Activated CD4-positive, alpha-beta T cell treated with anti-CD3 and anti-CD28 coated beads for 36 hours (primary cell): Measurements from ENCODE around the gene RBP2. TPM values are rescaled to one million over a fixed set of nuclear protein-coding genes. Genes with fewer than 3 reads are reported as not detected.

Source experiments
- ATAC-seq: fragments of 200-7000 bp; cut with Tn5 transposase; one replicate; pipeline ENCODE4 v1.10.0; 2021; ENCODE audit warnings: mild to moderate bottlenecking, moderate library complexity
- CTCF ChIA-PET: fragments of 350-600 bp; sonication (Branson Sonifier 250); formaldehyde crosslinking; loops from one replicate; lab custom pipeline; 2021; ENCODE audit warnings: antibody characterized with exemption; lab: Charles Lee
- POLR2A ChIA-PET: fragments of 350-600 bp; sonication (Branson Sonifier 250); formaldehyde crosslinking; loops from one replicate; lab custom pipeline; 2021; ENCODE audit warnings: antibody characterized with exemption, inconsistent platforms; lab: Charles Lee
- DNase-seq: peaks from one replicate; pipeline ENCODE4 v3.0.0-alpha.2; 2020
- H3K27ac Mint-ChIP-seq: one replicate; pipeline ENCODE4 v1.8.0; 2021; ENCODE audit warnings: mixed read lengths
- H3K27me3 Mint-ChIP-seq: one replicate; pipeline ENCODE4 v1.8.0; 2021; ENCODE audit warnings: mixed read lengths
- H3K36me3 Mint-ChIP-seq: one replicate; pipeline ENCODE4 v1.8.0; 2021; ENCODE audit warnings: low read depth, mixed read lengths
- H3K4me1 Mint-ChIP-seq: one replicate; pipeline ENCODE4 v1.8.0; 2021; ENCODE audit warnings: mixed read lengths
- H3K4me3 Mint-ChIP-seq: one replicate; pipeline ENCODE4 v1.8.0; 2021; ENCODE audit warnings: mild to moderate bottlenecking, moderate library complexity, mixed read lengths
- H3K9me3 Mint-ChIP-seq: one replicate; pipeline ENCODE4 v1.8.0; 2021; ENCODE audit warnings: low read depth, mixed read lengths
- intact Hi-C, 2 experiments: fragments of 100-400 bp; cut with DNase I in 1 of 2; cut with micrococcal nuclease in 1 of 2; formaldehyde crosslinking; loops; one replicate each; pipeline versions ENCODE4 v1.14.2 to v1.15.1; 2022 to 2024; cut with DNase I, micrococcal nuclease
- total RNA-seq, 2 experiments: library from RNA; stranded (reverse); gene quantifications; one replicate each; pipeline ENCODE4 v1.2.3, GENCODE V29; 2021

The RBP2 gene
- total RNA-seq, 2 experiments from 2014 or later = not detected

DNA sequence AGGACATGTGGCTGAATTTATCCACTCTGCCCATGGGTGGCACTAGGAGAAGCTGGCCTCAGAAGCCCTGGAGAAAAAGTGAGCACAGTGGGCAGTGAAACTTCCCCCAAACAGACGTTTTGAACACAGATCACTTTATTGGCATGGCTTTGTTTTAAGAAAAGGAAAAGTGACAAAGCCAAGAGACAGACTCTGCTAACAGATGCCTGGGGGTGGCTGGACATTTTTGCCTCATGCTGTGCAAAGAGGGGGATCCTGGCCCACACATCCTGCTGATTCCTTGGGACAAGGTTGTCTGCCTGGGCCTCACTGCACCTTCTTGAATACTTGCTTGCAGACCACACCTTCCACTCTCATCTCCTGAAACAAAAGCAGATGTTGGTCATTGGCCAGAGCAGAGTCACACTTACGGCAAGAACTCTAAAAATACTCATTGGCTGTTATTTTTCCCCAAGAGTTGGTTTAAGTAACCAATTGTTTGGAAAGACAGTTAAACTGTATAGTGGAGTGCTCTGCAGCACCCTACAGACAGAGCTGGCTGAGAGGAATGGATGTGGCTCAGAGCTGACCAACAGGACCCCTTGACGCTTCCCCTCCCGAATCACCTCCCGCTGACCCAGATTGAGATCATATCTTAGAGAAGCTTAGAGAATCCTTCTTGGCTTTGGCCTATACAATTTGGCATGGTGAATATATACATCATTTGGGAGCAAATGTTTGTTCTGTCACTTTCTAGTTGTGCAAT, 41.2 kb upstream of the RBP2 start:
- ATAC-seq (no peak), DNase-seq (no peak)
- Mint-ChIP-seq H3K9me3 (no peaks in the 10 kb centered on the region), H3K4me3 (no peak overlapping the region), H3K27ac (no peak overlapping the region), H3K36me3 (no peaks in the 10 kb centered on the region), H3K27me3 (no peaks in the 10 kb centered on the region), H3K4me1 (no peaks in the 10 kb centered on the region)
- ChIA-PET POLR2A (interaction anchor here (0.6 kb wide), 1 partner anchor 155 kb away, joined by 3 read pairs; no protein-coding TSS in a partner anchor), CTCF (no interaction called here)
- intact Hi-C loops = no loop called here

DNA sequence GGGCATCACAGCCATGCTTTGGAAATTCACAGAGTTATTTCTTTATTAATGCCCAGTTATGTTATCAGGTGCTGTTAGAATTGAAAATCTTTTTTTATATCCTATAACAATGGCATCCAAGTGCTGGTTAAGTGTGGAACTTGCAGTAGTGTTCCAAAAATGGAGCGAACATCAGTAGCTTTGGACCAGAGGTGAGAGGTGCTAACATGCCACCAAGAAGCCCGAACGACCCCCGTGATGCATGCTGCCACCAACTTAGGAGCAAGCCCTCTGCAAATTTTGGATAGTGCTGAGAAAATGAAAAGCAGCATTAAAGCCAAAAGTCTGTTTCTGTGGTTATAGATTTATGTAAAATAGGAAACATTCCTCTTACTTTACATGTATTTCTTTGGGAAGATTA, 38.4 kb upstream of the RBP2 start:
- Mint-ChIP-seq H3K4me3 (no peak overlapping the region), H3K27me3 (no peaks in the 10 kb centered on the region), H3K4me1 (no peaks in the 10 kb centered on the region), H3K36me3 (no peaks in the 10 kb centered on the region), H3K27ac (no peak overlapping the region), H3K9me3 (no peaks in the 10 kb centered on the region)
- ChIA-PET POLR2A (no interaction called here), CTCF (no interaction called here)
- ATAC-seq = no peak
- intact Hi-C loops = no loop called here
- DNase-seq = no peak

DNA sequence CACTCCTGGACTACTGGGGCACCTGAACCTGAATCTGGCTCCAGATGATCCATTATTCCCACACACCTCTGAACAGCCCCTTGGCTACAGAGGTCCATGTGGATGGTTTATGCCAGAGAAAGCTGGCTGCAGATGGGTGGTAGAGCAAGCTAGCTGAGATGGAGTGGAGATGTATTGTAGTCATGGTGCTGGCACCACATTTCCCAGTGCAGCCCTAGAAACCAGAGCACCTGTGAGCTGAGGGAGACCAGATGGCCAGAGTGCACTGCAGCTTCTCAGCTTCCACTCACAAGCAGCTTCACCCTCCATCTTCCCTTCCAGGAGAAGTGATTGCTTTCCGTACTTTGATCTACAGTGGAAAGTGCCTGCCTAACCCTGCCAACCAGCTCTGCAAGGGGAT, 33.3 kb upstream of the RBP2 start:
- POLR2A ChIA-PET = no interaction called here
- H3K4me3 Mint-ChIP-seq = no peak overlapping the region
- no peak for DNase-seq
- H3K4me1 Mint-ChIP-seq = no peaks in the 10 kb centered on the region
- peaks cover 4% of the 10 kb centered on the region for H3K27me3 Mint-ChIP-seq
- no peak overlapping the region for H3K27ac Mint-ChIP-seq
- H3K9me3 Mint-ChIP-seq = no peaks in the 10 kb centered on the region
- CTCF ChIA-PET = no interaction called here
- intact Hi-C loops = no loop called here
- ATAC-seq = no peak
- no peaks in the 10 kb centered on the region for H3K36me3 Mint-ChIP-seq

DNA sequence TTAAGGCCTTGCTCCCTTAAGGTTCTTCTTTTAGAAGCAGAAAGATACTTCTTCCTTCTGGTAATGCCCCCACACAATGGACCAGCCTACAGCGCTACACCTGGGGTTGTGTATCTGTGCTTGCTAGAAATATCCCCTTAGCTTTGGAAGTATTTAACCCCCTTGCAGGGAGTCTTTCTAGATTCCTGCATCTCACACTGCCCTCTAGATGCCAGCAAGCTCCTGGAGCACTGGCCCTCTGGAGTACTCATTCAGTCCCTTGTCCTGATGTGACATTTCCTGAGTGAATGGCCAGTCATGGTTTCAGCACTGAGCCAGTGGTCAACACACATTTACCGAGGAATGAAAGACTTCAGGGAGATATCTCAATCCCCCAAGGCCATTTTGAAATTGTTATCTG, 30.4 kb upstream of the RBP2 start:
- intact Hi-C loops = no loop called here
- CTCF ChIA-PET = no interaction called here

DNA sequence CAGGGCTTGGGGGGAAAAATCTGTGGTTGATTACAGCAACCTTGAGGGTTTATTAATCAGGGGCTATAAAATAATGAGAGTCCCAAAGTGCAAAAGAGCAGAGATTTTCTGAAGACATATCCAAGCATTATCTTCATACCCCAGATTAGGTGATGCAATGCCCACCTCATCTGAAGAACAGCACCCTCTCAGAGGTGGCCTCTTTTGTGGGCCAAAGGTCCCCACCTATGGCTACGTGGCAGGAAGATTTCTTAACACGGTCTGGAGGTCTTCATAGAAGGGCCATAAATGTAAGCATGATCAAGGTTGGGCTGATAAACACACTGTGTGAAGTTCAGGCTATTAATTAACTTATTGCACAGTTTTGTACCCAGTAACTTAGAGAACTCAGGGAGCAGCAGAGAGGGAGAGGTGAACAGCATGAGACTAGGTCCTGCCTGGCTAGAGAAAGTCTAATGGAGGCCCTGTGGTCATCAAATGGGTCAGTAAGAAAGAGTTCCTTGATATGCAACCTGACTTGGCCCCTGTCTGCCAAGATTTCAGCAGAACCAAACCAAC, 29.6 kb upstream of the RBP2 start:
- no peaks in the 10 kb centered on the region for H3K36me3 Mint-ChIP-seq
- ChIA-PET CTCF (no interaction called here), POLR2A (no interaction called here)
- intact Hi-C loops = no loop called here
- no peaks in the 10 kb centered on the region for H3K9me3 Mint-ChIP-seq
- no peaks in the 10 kb centered on the region for H3K4me1 Mint-ChIP-seq
- ATAC-seq = no peak
- H3K27me3 Mint-ChIP-seq = peaks cover 5% of the 10 kb centered on the region
- no peak overlapping the region for H3K4me3 Mint-ChIP-seq
- no peak overlapping the region for H3K27ac Mint-ChIP-seq
- DNase-seq = no peak

More for the DNA sequence above, 30.4 kb upstream of the RBP2 start:
- POLR2A ChIA-PET = no interaction called here
- Mint-ChIP-seq H3K9me3 (no peaks in the 10 kb centered on the region), H3K4me3 (no peak overlapping the region), H3K27me3 (peaks cover 5% of the 10 kb centered on the region), H3K4me1 (no peaks in the 10 kb centered on the region), H3K27ac (no peak overlapping the region), H3K36me3 (no peaks in the 10 kb centered on the region)
- no peak for ATAC-seq
- DNase-seq = no peak

DNA sequence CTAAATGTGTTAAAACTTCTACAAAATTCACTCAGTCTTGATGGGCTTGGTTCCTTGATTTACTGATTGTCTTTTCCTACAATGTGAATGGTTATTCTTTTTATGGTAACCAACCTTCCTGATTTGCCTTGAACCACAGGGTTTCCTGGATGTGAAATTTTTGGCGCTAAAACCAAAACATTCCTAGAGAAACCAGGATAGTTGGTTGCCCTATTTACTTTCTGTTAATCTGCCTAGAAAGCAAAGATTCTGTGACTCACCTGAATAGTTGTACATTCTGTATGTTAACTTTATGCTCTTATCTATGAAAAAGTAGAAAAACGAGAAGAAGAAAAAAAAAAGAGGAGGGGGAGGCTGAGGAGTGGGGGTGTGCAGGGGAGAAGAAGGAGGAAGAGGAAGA, 23.2 kb upstream of the RBP2 start:
- H3K4me3 Mint-ChIP-seq = no peak overlapping the region
- intact Hi-C loops = no loop called here
- H3K9me3 Mint-ChIP-seq = peaks cover 14% of the 10 kb centered on the region
- H3K27ac Mint-ChIP-seq = no peak overlapping the region
- ChIA-PET POLR2A (no interaction called here), CTCF (interaction anchor here (0.6 to 1.4 kb wide), 2 partner anchors 14 to 276 kb away, joined by 3 to 4 read pairs; no protein-coding TSS in a partner anchor)
- no peak for ATAC-seq
- H3K4me1 Mint-ChIP-seq = no peaks in the 10 kb centered on the region
- no peak for DNase-seq
- H3K27me3 Mint-ChIP-seq = peaks cover 2% of the 10 kb centered on the region
- peaks cover 2% of the 10 kb centered on the region for H3K36me3 Mint-ChIP-seq

DNA sequence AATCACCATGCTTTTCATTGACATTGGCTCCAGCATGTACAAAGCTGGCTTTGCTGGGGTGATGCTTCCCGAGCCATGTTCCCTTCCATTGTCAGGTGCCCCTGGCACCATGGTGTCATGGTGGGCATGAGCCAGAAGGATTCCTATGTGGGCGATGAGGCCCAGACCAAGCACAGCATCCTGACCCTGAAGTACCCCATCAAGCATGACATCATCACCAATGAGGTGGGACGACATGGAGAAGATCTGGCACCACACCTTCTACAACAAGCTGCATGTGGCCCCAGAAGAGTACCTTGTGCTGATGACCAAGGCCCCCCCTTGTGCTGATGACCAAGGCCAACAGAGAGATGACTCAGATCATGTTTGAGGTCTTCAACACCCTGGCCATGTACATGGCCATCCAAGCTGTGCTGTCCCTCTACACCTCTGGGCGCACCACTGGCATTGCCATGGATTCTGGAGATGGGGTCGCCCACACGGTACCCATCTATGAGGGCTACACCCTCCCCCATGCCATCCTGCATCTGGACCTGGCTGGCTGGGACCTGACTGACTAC, 17.6 kb upstream of the RBP2 start:
- DNase-seq (no peak), ATAC-seq (no peak)
- Mint-ChIP-seq H3K4me3 (no peak overlapping the region), H3K4me1 (no peaks in the 10 kb centered on the region), H3K27me3 (peaks cover 4% of the 10 kb centered on the region), H3K36me3 (peaks cover 9% of the 10 kb centered on the region), H3K27ac (no peak overlapping the region), H3K9me3 (peaks cover 27% of the 10 kb centered on the region)
- intact Hi-C loops = no loop called here
- ChIA-PET CTCF (no interaction called here), POLR2A (no interaction called here)

DNA sequence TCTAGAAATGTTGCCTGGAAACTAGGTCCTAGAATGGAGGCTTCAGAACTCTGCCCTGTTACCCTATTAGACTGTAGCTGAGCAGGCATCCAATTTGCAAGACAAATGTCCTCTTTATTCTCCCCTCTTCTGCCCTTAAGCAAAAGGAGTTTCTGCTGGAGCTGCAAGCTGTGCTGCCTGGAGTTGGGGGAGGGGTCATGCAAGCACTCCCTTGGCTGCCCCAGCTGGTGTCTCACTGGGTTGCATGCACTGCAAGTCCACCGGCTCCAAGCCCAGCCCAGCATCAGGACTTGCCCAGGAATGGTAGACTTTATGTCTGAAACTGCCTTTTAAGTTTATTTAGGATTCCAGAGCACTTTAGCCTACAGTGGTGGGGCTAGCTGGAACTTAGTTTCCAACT, 15.7 kb upstream of the RBP2 start:
- Mint-ChIP-seq H3K36me3 (peaks cover 9% of the 10 kb centered on the region), H3K4me3 (no peak overlapping the region), H3K9me3 (peaks cover 36% of the 10 kb centered on the region), H3K27me3 (peaks cover 4% of the 10 kb centered on the region), H3K4me1 (no peaks in the 10 kb centered on the region), H3K27ac (no peak overlapping the region)
- CTCF ChIA-PET = no interaction called here
- DNase-seq (no peak), ATAC-seq (no peak)
- POLR2A ChIA-PET = no interaction called here
- intact Hi-C loops = no loop called here

DNA sequence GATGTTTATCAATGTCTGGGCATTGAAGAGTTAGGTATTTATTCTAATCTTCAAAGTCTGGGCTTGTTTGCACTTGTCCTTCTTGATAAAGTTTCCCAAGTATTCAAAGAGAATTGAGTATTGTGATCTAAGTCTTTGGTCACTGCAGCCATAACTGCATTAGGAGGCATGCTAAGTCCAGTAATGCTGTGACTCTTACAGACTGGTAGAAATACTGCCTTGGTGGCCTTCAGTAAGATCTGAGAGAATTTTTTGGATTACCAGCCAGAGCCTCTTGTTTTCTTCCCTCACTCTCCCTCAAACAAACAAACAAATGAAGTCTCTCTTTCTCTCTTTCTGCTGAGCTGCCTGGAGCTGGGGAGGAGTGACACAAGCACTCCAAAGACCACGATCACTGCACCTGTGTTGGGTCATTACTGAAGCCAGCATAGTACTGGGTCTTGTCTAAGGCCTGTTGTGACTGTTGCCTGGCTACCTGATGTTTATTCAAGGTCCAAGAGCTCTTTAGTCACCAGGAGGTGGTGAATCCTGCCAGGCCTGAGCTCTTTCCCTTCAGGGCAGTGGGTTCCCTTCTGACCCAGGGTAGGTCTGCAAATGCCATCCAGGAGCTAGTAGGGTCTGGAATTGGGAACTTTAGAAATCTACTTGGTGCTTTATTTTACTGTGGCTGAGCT, 14.8 kb upstream of the RBP2 start:
- H3K36me3 Mint-ChIP-seq = peaks cover 7% of the 10 kb centered on the region
- DNase-seq (no peak), ATAC-seq (no peak)
- ChIA-PET CTCF (no interaction called here), POLR2A (no interaction called here)
- peaks cover 4% of the 10 kb centered on the region for H3K27me3 Mint-ChIP-seq
- no peaks in the 10 kb centered on the region for H3K4me1 Mint-ChIP-seq
- H3K9me3 Mint-ChIP-seq = peaks cover 31% of the 10 kb centered on the region
- intact Hi-C loops = no loop called here
- no peak overlapping the region for H3K27ac Mint-ChIP-seq
- H3K4me3 Mint-ChIP-seq = no peak overlapping the region

DNA sequence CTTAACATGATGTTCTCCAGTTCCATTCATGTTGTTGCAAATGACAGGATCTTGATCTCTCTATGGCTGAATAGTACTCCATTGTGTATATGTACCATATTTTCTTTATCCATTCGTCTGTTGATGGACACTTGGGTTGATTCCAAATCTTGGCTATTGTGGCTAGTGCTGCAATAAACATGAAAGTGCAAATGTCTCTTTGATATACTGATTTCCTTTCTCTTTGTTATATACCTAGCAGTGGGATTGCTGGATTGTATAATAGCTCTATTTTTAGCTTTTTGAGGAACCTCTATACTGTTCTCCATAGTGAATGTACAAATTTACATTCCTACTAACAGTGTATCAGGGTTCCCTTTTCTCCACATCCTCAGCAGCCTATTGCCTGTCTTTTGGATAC, 5.9 kb upstream of the RBP2 start:
- H3K9me3 Mint-ChIP-seq = no peaks in the 10 kb centered on the region
- no peak for DNase-seq
- ChIA-PET POLR2A (no interaction called here), CTCF (no interaction called here)
- H3K4me3 Mint-ChIP-seq = no peak overlapping the region
- no peaks in the 10 kb centered on the region for H3K36me3 Mint-ChIP-seq
- ATAC-seq = no peak
- H3K27me3 Mint-ChIP-seq = no peaks in the 10 kb centered on the region
- no peak overlapping the region for H3K27ac Mint-ChIP-seq
- no peaks in the 10 kb centered on the region for H3K4me1 Mint-ChIP-seq
- intact Hi-C loops = no loop called here

DNA sequence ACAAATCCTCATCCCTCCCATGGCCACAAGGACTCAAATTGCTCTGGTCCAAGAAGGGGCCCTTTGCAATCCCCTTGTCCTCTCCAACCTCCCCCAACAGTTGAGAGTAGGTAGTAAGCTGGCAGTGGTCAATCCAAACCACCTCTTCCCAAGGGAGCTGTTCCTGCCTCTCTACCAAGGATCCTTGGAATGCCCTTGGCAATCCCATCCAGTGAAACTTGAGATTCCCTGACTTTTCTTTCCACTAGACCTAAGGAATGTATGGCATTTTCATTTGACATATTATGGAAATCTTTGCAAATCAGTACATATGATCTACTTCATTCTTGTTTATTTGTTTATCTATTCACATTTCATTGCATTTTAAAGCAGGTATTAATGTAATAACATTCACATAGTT, 4.8 kb upstream of the RBP2 start:
- ChIA-PET POLR2A (no interaction called here), CTCF (no interaction called here)
- Mint-ChIP-seq H3K27ac (no peak overlapping the region), H3K9me3 (no peaks in the 10 kb centered on the region), H3K4me3 (no peak overlapping the region), H3K27me3 (no peaks in the 10 kb centered on the region), H3K36me3 (no peaks in the 10 kb centered on the region), H3K4me1 (no peaks in the 10 kb centered on the region)
- DNase-seq (no peak), ATAC-seq (no peak)
- intact Hi-C loops = no loop called here

DNA sequence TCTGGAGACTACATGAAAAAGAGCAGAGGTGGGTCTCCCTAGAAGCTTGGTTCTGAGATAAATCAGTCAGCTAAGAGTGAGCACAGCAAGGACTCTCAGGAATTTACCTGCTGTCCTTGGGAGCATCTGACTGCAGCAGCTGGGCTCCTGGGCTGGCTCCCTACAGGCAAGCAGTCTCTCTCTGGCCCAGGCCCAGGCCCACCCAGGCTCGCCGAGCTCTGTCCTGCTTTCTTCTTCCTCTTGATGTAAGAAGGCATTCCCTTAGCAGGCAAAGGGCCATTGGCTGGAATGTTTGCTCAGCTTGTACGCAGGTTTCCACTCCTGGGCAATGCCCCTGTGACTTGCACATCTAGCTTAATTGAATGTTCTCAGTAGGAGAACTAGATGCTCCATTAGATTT, 4.3 kb upstream of the RBP2 start:
- POLR2A ChIA-PET = no interaction called here
- Mint-ChIP-seq H3K27me3 (no peaks in the 10 kb centered on the region), H3K27ac (no peak overlapping the region), H3K4me3 (no peak overlapping the region), H3K9me3 (no peaks in the 10 kb centered on the region), H3K36me3 (no peaks in the 10 kb centered on the region), H3K4me1 (no peaks in the 10 kb centered on the region)
- intact Hi-C loops = no loop called here
- ATAC-seq (no peak), DNase-seq (no peak)
- CTCF ChIA-PET = no interaction called here
